Hepatocyte (in vitro differentiated cells): ENCODE data around the gene ZNF75A. TPM values are rescaled to one million over a fixed set of nuclear protein-coding genes. Genes with fewer than 3 reads are reported as not detected.

Experiments
- DNase-seq: peaks from one replicate; pipeline ENCODE4 v3.0.0-alpha.2; 2016; ENCODE audit warnings: low spot score
- H2AFZ ChIP-seq: fragments of 200-600 bp; sonication (generic); 2 replicates; pipeline ENCODE4 v1.6.0; 2016; ENCODE audit warnings: antibody characterized with exemption, mild to moderate bottlenecking
- H3K27ac ChIP-seq: fragments of 200-600 bp; sonication (generic); 2 replicates; pipeline ENCODE4 v1.5.1; 2016; ENCODE audit warnings: mild to moderate bottlenecking
- H3K27me3 ChIP-seq: fragments of 200-600 bp; sonication (generic); 2 replicates; pipeline ENCODE4 v1.6.1; 2016
- H3K36me3 ChIP-seq: fragments of 200-600 bp; sonication (generic); replicated peaks from 2 replicates; pipeline ENCODE4 v1.5.1; 2016; ENCODE audit warnings: low read depth; ENCODE audit not compliant: insufficient read depth
- H3K4me1 ChIP-seq: fragments of 200-600 bp; sonication (generic); 2 replicates; pipeline ENCODE4 v1.5.1; 2016; ENCODE audit warnings: mild to moderate bottlenecking, moderate library complexity; ENCODE audit not compliant: insufficient read depth
- H3K4me2 ChIP-seq: fragments of 200-600 bp; sonication (generic); 2 replicates; pipeline ENCODE4 v1.6.0; 2016
- H3K4me3 ChIP-seq: fragments of 200-600 bp; sonication (generic); 2 replicates; pipeline ENCODE4 v1.5.1; 2016; ENCODE audit warnings: mild to moderate bottlenecking
- H3K79me2 ChIP-seq: fragments of 200-600 bp; sonication (generic); 2 replicates; pipeline ENCODE4 v1.6.0; 2017; ENCODE audit warnings: mild to moderate bottlenecking
- H3K9me2 ChIP-seq: fragments of 200-600 bp; sonication (generic); replicated peaks from 2 replicates; pipeline ENCODE4 v1.6.0; 2017; ENCODE audit warnings: mild to moderate bottlenecking; ENCODE audit not compliant: insufficient read depth
- H3K9me3 ChIP-seq: fragments of 200-600 bp; sonication (generic); 2 replicates; pipeline ENCODE4 v1.5.1; 2016; ENCODE audit warnings: low read depth, mild to moderate bottlenecking
- H4K20me1 ChIP-seq: fragments of 200-600 bp; sonication (generic); 2 replicates; pipeline ENCODE4 v1.6.0; 2016; ENCODE audit warnings: mild to moderate bottlenecking; ENCODE audit not compliant: insufficient read depth, poor library complexity, severe bottlenecking
- EZH2 ChIP-seq: fragments of 200-600 bp; sonication (generic); IDR thresholded peaks from 2 replicates; pipeline ENCODE4 v1.6.1; 2016; ENCODE audit warnings: antibody characterized with exemption, mild to moderate bottlenecking, borderline replicate concordance
- EZH2phosphoT487 ChIP-seq: fragments of 200-600 bp; sonication (generic); IDR thresholded peaks from one replicate; pipeline ENCODE4 v1.6.1; 2018; ENCODE audit warnings: antibody characterized with exemption, mild to moderate bottlenecking, low read depth, moderate library complexity; ENCODE audit not compliant: unreplicated experiment, severe bottlenecking
- WGBS: methylation state at CpG from one replicate; pipeline ENCODE4 v1.1.6; 2016; ENCODE audit warnings: low lambda C conversion rate; ENCODE audit errors: missing lambda C conversion rate; 5-methylcytosine and 5-hydroxymethylcytosine counted together
- polyA plus RNA-seq: library from polyadenylated mRNA; unstranded; fragments of >200 nt; fragmentation: Nextera tagmentation; extraction: Ambion mirVana; gene quantifications from 2 replicates; pipeline ENCODE4 v1.2.1, GENCODE V29; 2016
- total RNA-seq: library from RNA; depleted of rRNA; stranded (reverse); fragments of >200 nt; gene quantifications from 2 replicates; pipeline ENCODE4 v1.2.3, GENCODE V29; 2014
- TF ChIP-seq, protein P1 (sequence below): fragments of 200-600 bp; sonication (generic); IDR thresholded peaks from 2 replicates; pipeline ENCODE4 v1.5.1; 2016; ENCODE audit warnings: antibody characterized with exemption, mild to moderate bottlenecking; ENCODE audit not compliant: poor library complexity

ZNF75A gene
- total and polyA plus RNA-seq, 2 experiments from 2014 or later, result 24.9 to 25.9 TPM

DNA sequence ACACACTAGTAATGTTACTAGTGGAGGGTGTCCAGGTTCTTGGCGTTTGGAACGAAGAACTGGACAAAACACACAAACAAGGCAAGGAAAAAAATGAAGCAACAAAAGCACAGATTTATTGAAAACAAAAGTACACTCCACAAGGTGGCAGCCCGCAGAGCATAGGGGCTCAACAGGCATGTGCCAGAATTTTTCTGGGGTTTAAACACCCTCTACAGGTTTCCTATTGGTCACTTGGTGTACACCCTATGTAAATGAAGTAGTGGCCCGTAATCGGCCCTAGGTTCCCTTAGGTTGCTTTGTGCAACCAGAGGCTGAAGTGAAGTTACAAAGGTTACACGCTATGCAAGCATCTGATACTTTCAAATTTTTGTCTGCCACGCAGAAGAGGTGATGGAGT lies 58.5 kb downstream of the ZNF75A start:
- H3K9me2 ChIP-seq, result no peaks in the 10 kb centered on the region
- H3K4me2 ChIP-seq, result no peak overlapping the region
- H3K79me2 ChIP-seq, result no peaks in the 10 kb centered on the region
- no peak for DNase-seq
- H4K20me1 ChIP-seq, result no peaks in the 10 kb centered on the region
- no peaks in the 10 kb centered on the region for H3K27me3 ChIP-seq
- TF ChIP-seq EZH2 (no peak), EZH2phosphoT487 (no peak)
- TF ChIP-seq, protein P1, sequence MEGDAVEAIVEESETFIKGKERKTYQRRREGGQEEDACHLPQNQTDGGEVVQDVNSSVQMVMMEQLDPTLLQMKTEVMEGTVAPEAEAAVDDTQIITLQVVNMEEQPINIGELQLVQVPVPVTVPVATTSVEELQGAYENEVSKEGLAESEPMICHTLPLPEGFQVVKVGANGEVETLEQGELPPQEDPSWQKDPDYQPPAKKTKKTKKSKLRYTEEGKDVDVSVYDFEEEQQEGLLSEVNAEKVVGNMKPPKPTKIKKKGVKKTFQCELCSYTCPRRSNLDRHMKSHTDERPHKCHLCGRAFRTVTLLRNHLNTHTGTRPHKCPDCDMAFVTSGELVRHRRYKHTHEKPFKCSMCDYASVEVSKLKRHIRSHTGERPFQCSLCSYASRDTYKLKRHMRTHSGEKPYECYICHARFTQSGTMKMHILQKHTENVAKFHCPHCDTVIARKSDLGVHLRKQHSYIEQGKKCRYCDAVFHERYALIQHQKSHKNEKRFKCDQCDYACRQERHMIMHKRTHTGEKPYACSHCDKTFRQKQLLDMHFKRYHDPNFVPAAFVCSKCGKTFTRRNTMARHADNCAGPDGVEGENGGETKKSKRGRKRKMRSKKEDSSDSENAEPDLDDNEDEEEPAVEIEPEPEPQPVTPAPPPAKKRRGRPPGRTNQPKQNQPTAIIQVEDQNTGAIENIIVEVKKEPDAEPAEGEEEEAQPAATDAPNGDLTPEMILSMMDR, result no peak
- H3K27ac ChIP-seq, result no peak overlapping the region
- WGBS, result 85% methylated on average over 7 of the region's 7 CpGs
- no peak overlapping the region for H2AFZ ChIP-seq
- no peaks in the 10 kb centered on the region for H3K4me1 ChIP-seq
- no peak overlapping the region for H3K4me3 ChIP-seq
- no peaks in the 10 kb centered on the region for H3K36me3 ChIP-seq
- no peaks in the 10 kb centered on the region for H3K9me3 ChIP-seq

DNA sequence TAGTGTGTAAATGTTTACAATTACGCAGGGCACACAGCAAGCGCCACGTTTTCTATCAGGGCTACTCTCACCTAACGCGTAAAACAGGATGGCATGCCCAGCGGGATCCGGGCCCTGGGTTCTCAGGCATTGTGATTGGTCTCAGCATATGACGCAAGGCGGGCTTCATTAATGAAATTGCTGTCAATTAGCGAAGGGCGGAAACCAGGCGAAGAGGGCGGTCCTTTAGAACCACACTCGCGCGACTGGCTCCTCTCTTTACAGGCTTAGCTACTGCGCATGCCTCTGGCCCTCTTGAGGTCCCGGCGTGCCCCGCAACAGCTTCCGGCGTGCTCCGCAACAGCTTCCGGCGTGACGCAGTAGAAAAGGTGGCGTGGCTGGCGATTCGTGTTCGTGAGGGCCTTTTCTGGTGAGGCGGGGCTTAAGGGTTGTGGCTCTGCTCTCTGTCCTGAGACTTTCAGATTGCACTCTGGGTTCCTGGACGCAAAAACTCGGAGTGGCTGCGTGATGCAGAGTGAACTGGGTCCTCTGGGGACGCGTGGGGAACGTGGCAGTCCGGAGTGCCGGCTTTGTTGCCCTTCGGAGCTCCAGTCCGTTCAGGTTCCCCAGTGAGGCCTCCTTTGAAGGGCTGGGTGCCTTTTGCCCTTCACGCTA lies 59.6 kb downstream of the ZNF75A start:
- no peak overlapping the region for H3K27ac ChIP-seq
- TF ChIP-seq EZH2, result no peak
- no peaks in the 10 kb centered on the region for H3K9me2 ChIP-seq
- no peaks in the 10 kb centered on the region for H4K20me1 ChIP-seq
- DNase-seq, result no peak
- no peaks in the 10 kb centered on the region for H3K36me3 ChIP-seq
- WGBS, result 93% methylated on average over 42 of the region's 42 CpGs
- H3K27me3 ChIP-seq, result no peaks in the 10 kb centered on the region
- H2AFZ ChIP-seq, result no peak overlapping the region
- no peaks in the 10 kb centered on the region for H3K79me2 ChIP-seq
- no peaks in the 10 kb centered on the region for H3K9me3 ChIP-seq
- H3K4me1 ChIP-seq, result no peaks in the 10 kb centered on the region
- H3K4me3 ChIP-seq, result no peak overlapping the region
- H3K4me2 ChIP-seq, result no peak overlapping the region

Other genes with a start within 250 kb of the ZNF75A start
- gene IL32, start 239.9 kb upstream of the ZNF75A start, total RNA-seq, result 82.0 and 110 TPM in 2 replicates
- 124 and 131 TPM in 2 replicates for gene IL32, start 239.9 kb upstream of the ZNF75A start, polyA plus RNA-seq
- not detected in 2 replicates for gene ZSCAN10, start 206.2 kb upstream of the ZNF75A start, total RNA-seq
- not detected in 2 replicates for gene ZSCAN10, start 206.2 kb upstream of the ZNF75A start, polyA plus RNA-seq
- gene ZNF205, start 192.9 kb upstream of the ZNF75A start, total RNA-seq, result 10.0 and 12.3 TPM in 2 replicates
- gene ZNF205, start 192.9 kb upstream of the ZNF75A start, polyA plus RNA-seq, result 12.6 and 13.2 TPM in 2 replicates
- gene ZNF213, start 170.5 kb upstream of the ZNF75A start, total RNA-seq, result 3.4 and 3.8 TPM in 2 replicates
- 4.0 and 6.0 TPM in 2 replicates for gene ZNF213, start 170.5 kb upstream of the ZNF75A start, polyA plus RNA-seq
- gene OR1F1, start 117.3 kb upstream of the ZNF75A start, total RNA-seq, result not detected in 2 replicates
- 0.61 TPM in 1 of 2 replicates, not detected in the other for gene OR1F1, start 117.3 kb upstream of the ZNF75A start, polyA plus RNA-seq
- 7.9 and 12.5 TPM in 2 replicates for gene ZNF200, start 70.3 kb upstream of the ZNF75A start, total RNA-seq
- gene ZNF200, start 70.3 kb upstream of the ZNF75A start, polyA plus RNA-seq, result 4.6 and 6.0 TPM in 2 replicates
- 0.13 TPM in 1 of 2 replicates, not detected in the other for gene MEFV, start 48.9 kb upstream of the ZNF75A start, total RNA-seq
- gene MEFV, start 48.9 kb upstream of the ZNF75A start, polyA plus RNA-seq, result 0.55 TPM in 1 of 2 replicates, not detected in the other
- gene ZNF263, start 22.0 kb upstream of the ZNF75A start, total RNA-seq, result 39.7 and 47.5 TPM in 2 replicates
- 25.0 and 33.2 TPM in 2 replicates for gene ZNF263, start 22.0 kb upstream of the ZNF75A start, polyA plus RNA-seq
- gene TIGD7, start 67 bp upstream of the ZNF75A start, total RNA-seq, result 6.8 and 9.4 TPM in 2 replicates
- gene TIGD7, start 67 bp upstream of the ZNF75A start, polyA plus RNA-seq, result 5.1 and 9.7 TPM in 2 replicates
- gene OR2C1, start 50.4 kb downstream of the ZNF75A start, total RNA-seq, result not detected in 2 replicates
- 0.34 TPM in 1 of 2 replicates, not detected in the other for gene OR2C1, start 50.4 kb downstream of the ZNF75A start, polyA plus RNA-seq
- 9.7 and 11.5 TPM in 2 replicates for gene ZSCAN32, start 95.5 kb downstream of the ZNF75A start, total RNA-seq
- 5.3 and 6.5 TPM in 2 replicates for gene ZSCAN32, start 95.5 kb downstream of the ZNF75A start, polyA plus RNA-seq
- 8.0 TPM in 2 replicates for gene ZNF174, start 95.7 kb downstream of the ZNF75A start, total RNA-seq
- 12.3 and 13.5 TPM in 2 replicates for gene ZNF174, start 95.7 kb downstream of the ZNF75A start, polyA plus RNA-seq
- 3.5 and 4.0 TPM in 2 replicates for gene ZNF597, start 138.0 kb downstream of the ZNF75A start, total RNA-seq
- 1.2 and 2.1 TPM in 2 replicates for gene ZNF597, start 138.0 kb downstream of the ZNF75A start, polyA plus RNA-seq
- 34.6 and 47.2 TPM in 2 replicates for gene NAA60, start 138.2 kb downstream of the ZNF75A start, total RNA-seq
- 67.9 and 82.4 TPM in 2 replicates for gene NAA60, start 138.2 kb downstream of the ZNF75A start, polyA plus RNA-seq
- gene C16orf90, start 190.0 kb downstream of the ZNF75A start, total RNA-seq, result not detected in 2 replicates
- gene C16orf90, start 190.0 kb downstream of the ZNF75A start, polyA plus RNA-seq, result not detected in 2 replicates
- 14.7 and 18.5 TPM in 2 replicates for gene CLUAP1, start 195.5 kb downstream of the ZNF75A start, total RNA-seq
- 23.2 and 25.8 TPM in 2 replicates for gene CLUAP1, start 195.5 kb downstream of the ZNF75A start, polyA plus RNA-seq